Esophagus muscularis mucosa (tissue), 3 donors: ENCODE results near the gene MAPK8IP3.

Experiments
- POLR2A ChIP-seq: fragments of 450-650 bp; IDR thresholded peaks from one replicate; pipeline ENCODE4 v1.6.1; 2017; ENCODE audit warnings: antibody characterized with exemption, moderate library complexity, mild to moderate bottlenecking, low read depth
- POLR2AphosphoS5 ChIP-seq, 2 donors: sonication (generic); formaldehyde crosslinking; IDR thresholded peaks; one replicate each; pipeline ENCODE4 v1.6.1; 2017; ENCODE audit warnings: antibody characterized with exemption in 2 of 2
- TF ChIP-seq, protein P1 (sequence below), 3 experiments: fragments of 200-600 bp in 2 of 3; fragments of 450-650 bp in 1 of 3; sonication (generic) in 2 of 3; IDR thresholded peaks; one replicate each; pipeline ENCODE4 v1.5.1; 2017 to 2019; ENCODE audit warnings: antibody characterized with exemption in 3 of 3, mild to moderate bottlenecking in 2 of 3, moderate library complexity in 1 of 3

- TF ChIP-seq, protein P1, sequence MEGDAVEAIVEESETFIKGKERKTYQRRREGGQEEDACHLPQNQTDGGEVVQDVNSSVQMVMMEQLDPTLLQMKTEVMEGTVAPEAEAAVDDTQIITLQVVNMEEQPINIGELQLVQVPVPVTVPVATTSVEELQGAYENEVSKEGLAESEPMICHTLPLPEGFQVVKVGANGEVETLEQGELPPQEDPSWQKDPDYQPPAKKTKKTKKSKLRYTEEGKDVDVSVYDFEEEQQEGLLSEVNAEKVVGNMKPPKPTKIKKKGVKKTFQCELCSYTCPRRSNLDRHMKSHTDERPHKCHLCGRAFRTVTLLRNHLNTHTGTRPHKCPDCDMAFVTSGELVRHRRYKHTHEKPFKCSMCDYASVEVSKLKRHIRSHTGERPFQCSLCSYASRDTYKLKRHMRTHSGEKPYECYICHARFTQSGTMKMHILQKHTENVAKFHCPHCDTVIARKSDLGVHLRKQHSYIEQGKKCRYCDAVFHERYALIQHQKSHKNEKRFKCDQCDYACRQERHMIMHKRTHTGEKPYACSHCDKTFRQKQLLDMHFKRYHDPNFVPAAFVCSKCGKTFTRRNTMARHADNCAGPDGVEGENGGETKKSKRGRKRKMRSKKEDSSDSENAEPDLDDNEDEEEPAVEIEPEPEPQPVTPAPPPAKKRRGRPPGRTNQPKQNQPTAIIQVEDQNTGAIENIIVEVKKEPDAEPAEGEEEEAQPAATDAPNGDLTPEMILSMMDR (IDR thresholded peaks at IDR 0.05), result no peak
- no peak for TF ChIP-seq POLR2A
- TF ChIP-seq POLR2AphosphoS5 (IDR thresholded peaks at IDR 0.05), result no peak
Observed at GRCh38 chr16:1707193-1707790, 1.3 kb downstream of the MAPK8IP3 start.
